Smooth muscle cell of the coronary artery (primary cell): Measurements from ENCODE around the gene SPARCL1. TPM values are rescaled to one million over a fixed set of nuclear protein-coding genes. Genes with fewer than 3 reads are reported as not detected.

Experiments
- total RNA-seq: library from RNA; depleted of rRNA; stranded (reverse); fragments of >200 nt; gene quantifications from 2 replicates; pipeline ENCODE4 v1.2.3, GENCODE V29; 2014; ENCODE audit warnings: low replicate concordance

Gene SPARCL1
- under 0.01 and 0.70 TPM in 2 replicates for total RNA-seq

DNA sequence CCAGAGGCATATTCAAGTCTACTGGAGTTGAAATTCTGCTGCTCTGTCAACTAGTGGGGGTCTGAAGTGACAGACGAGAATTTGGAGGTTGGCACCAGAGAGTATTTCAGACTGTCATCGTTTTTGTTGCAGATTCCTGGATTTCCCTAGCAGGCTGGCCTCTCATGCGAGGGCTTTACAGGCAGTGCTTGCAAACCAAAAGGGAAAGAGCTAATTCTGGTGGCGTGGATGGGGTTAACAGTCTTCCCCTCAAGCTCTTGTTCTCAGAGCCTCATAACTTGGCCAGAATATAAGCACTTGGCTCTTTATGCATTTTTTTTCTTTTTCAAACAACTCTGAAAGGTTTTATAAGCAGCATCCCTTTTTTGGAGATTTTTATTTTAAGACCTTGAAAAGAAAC, at the start of gene SPARCL1:
Gene SPARCL1, minus strand, starts transcription at position 190 of the 400 bp plus-strand sequence. CDS start 29,802 bp downstream, outside the sequence.

Other genes starting within 250 kb of the SPARCL1 start
- 0.08 and 0.12 TPM in 2 replicates for gene HSD17B13, start 206.5 kb downstream of the SPARCL1 start, total RNA-seq
- gene HSD17B11, start 138.2 kb downstream of the SPARCL1 start, total RNA-seq, result 19.4 and 21.6 TPM in 2 replicates
- 13.8 and 20.5 TPM in 2 replicates for gene NUDT9, start 106.8 kb downstream of the SPARCL1 start, total RNA-seq
- gene DSPP, start 79.2 kb upstream of the SPARCL1 start, total RNA-seq, result not detected in 2 replicates
- not detected in 2 replicates for gene DMP1, start 120.9 kb upstream of the SPARCL1 start, total RNA-seq